Measurements from ENCODE around the gene SIPA1. TPM values are rescaled to one million over a fixed set of nuclear protein-coding genes. Genes with fewer than 3 reads are reported as not detected.
A peak's percentile ranks its signal among the peaks of the same experiment; 100 is the strongest.

SIPA1 gene
- total RNA-seq, 1 donor from 2014 or later, result 42.9 TPM

GRCh38 chr11:65650547-65651338 lies 12.8 kb downstream of the SIPA1 start:
- Mint-ChIP-seq H3K27ac (peak overlapping the region; percentile 96), H3K36me3 (peaks cover 14% of the 10 kb centered on the region), H3K27me3 (ENCODE audit: low read depth) (peaks cover 1% of the 10 kb centered on the region), H3K9me3 (no peaks in the 10 kb centered on the region), H3K4me1 (peaks cover 42% of the 10 kb centered on the region), H3K4me3 (no peak overlapping the region)
- peak in 1 of 2 experiments; percentile 16 for DNase-seq (ENCODE audit: low spot score in 2 of 2, unreplicated experiment in 2 of 2)
- TF ChIP-seq CTCF (IDR thresholded peaks at IDR 0.05; ENCODE audit: unreplicated experiment), result no peak

GRCh38 chr11:65651339-65651588 lies 13.4 kb downstream of the SIPA1 start:
- peak overlapping the region; percentile 57 for H3K4me3 Mint-ChIP-seq
- no peak for DNase-seq (ENCODE audit: low spot score in 2 of 2, unreplicated experiment in 2 of 2)
- no peak for TF ChIP-seq CTCF (IDR thresholded peaks at IDR 0.05; ENCODE audit: unreplicated experiment)
- no peaks in the 10 kb centered on the region for H3K9me3 Mint-ChIP-seq
- H3K4me1 Mint-ChIP-seq, result peaks cover 41% of the 10 kb centered on the region
- H3K36me3 Mint-ChIP-seq, result peaks cover 15% of the 10 kb centered on the region
- peak overlapping the region; percentile 96 for H3K27ac Mint-ChIP-seq
- peaks cover 1% of the 10 kb centered on the region for H3K27me3 Mint-ChIP-seq (ENCODE audit: low read depth)

GRCh38 chr11:65651589-65652510 lies 13.9 kb downstream of the SIPA1 start:
- DNase-seq (ENCODE audit: low spot score in 2 of 2, unreplicated experiment in 2 of 2), result peak in 1 of 2 experiments; percentile 18
- Mint-ChIP-seq H3K27ac (peak overlapping the region; percentile 96), H3K36me3 (peaks cover 18% of the 10 kb centered on the region), H3K4me1 (peaks cover 41% of the 10 kb centered on the region), H3K4me3 (peak overlapping the region; percentile 57), H3K27me3 (ENCODE audit: low read depth) (peaks cover 1% of the 10 kb centered on the region), H3K9me3 (no peaks in the 10 kb centered on the region)
- TF ChIP-seq CTCF (IDR thresholded peaks at IDR 0.05; ENCODE audit: unreplicated experiment), result no peak

GRCh38 chr11:65652511-65653228 lies 14.8 kb downstream of the SIPA1 start:
- peaks cover 40% of the 10 kb centered on the region for H3K4me1 Mint-ChIP-seq
- H3K27me3 Mint-ChIP-seq (ENCODE audit: low read depth), result peaks cover under 1% of the 10 kb centered on the region
- H3K9me3 Mint-ChIP-seq, result no peaks in the 10 kb centered on the region
- H3K4me3 Mint-ChIP-seq, result peak overlapping the region; percentile 74
- H3K27ac Mint-ChIP-seq, result peak overlapping the region; percentile 98
- DNase-seq (ENCODE audit: low spot score in 2 of 2, unreplicated experiment in 2 of 2), result peak; percentile 88 to 93
- TF ChIP-seq CTCF (IDR thresholded peaks at IDR 0.05; ENCODE audit: unreplicated experiment), result no peak
- peaks cover 27% of the 10 kb centered on the region for H3K36me3 Mint-ChIP-seq

All from mesothelial cell of epicardium (in vitro differentiated cells).